Measurements from ENCODE around the gene TMEM86A.

DNA sequence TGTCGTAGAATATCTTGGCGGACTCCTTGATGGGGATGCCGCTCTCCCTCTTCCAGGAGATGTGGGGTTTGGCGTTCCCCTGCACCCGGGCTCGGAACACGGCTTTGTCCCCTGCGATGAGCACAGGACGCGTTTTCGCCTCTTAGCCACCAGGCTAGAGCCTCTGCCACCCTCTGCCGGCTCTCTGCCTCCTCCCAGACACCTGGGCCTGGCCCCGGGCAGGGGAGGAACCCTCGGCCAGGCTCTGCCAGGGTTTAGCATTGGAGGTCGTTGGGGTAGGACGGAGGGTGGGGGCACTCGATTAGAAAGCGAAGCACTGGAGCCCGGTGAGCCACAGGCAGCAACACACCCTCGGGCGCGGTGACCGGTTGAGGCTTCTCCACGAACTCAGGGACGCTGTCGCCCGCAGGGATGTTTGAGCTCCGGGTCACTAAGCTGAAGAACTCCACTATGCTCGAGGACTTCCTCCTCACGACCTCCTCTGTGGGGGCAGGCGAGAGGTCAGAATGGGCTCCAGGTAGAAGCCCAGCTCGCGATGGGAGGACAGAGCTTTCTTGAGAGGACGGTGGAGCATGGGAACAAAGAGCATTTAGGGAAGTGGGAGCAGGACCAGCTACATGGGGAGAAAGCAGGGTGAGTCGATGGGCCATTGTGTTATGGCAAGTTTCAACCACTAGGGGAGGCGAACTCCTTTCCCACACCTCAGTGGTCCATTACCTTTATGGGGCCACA, 23.1 kb downstream of the TMEM86A start:
- TF ChIP-seq, protein P1, sequence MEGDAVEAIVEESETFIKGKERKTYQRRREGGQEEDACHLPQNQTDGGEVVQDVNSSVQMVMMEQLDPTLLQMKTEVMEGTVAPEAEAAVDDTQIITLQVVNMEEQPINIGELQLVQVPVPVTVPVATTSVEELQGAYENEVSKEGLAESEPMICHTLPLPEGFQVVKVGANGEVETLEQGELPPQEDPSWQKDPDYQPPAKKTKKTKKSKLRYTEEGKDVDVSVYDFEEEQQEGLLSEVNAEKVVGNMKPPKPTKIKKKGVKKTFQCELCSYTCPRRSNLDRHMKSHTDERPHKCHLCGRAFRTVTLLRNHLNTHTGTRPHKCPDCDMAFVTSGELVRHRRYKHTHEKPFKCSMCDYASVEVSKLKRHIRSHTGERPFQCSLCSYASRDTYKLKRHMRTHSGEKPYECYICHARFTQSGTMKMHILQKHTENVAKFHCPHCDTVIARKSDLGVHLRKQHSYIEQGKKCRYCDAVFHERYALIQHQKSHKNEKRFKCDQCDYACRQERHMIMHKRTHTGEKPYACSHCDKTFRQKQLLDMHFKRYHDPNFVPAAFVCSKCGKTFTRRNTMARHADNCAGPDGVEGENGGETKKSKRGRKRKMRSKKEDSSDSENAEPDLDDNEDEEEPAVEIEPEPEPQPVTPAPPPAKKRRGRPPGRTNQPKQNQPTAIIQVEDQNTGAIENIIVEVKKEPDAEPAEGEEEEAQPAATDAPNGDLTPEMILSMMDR (IDR thresholded peaks at IDR 0.05) = peak; percentile 52 to 86 (median 73)
- TF ChIP-seq POLR2A (IDR thresholded peaks at IDR 0.05) = no peak

All from heart left ventricle (tissue), 13 donors.